Regular cardiac myocyte (primary cell): ENCODE results near the gene LRRC57. TPM values are rescaled to one million over a fixed set of nuclear protein-coding genes. Genes with fewer than 3 reads are reported as not detected.

Source experiments
- total RNA-seq: library from RNA; depleted of rRNA; stranded (reverse); fragments of >200 nt; gene quantifications from 2 replicates; pipeline ENCODE4 v1.2.3, GENCODE V29; 2014

Gene LRRC57
- total RNA-seq: 14.6 and 20.0 TPM in 2 replicates

GRCh38 chr15:42548249-42549031, at the start of gene LRRC57, which contains the start of gene HAUS2:
TSS of gene LRRC57 (minus strand) at chr15:42548793. CDS start at chr15:42548434, 359 bp downstream.
TSS of gene HAUS2 (plus strand) at chr15:42548838. CDS start at chr15:42548873, 35 bp downstream.

GRCh38 chr15:42575188-42576039, 26.8 kb upstream of the LRRC57 start, which contains the start of gene STARD9:
TSS of gene STARD9 (plus strand) at chr15:42575606. CDS start at chr15:42575716, 110 bp downstream.

GRCh38 chr15:42495361-42496212, 53.0 kb downstream of the LRRC57 start, which contains the start of gene SNAP23:
TSS of gene SNAP23 (plus strand) at chr15:42495634. CDS start at chr15:42511847, 16,213 bp downstream.

GRCh38 chr15:42490671-42491538, 57.7 kb downstream of the LRRC57 start, which contains the start of gene ZNF106:
TSS of gene ZNF106 (minus strand) at chr15:42491141. CDS start at chr15:42472289, 18,852 bp downstream.

Other genes starting within 250 kb of the LRRC57 start
- 0.77 and 2.0 TPM in 2 replicates for gene CAPN3, start 189.3 kb downstream of the LRRC57 start, total RNA-seq
- 59.2 and 73.6 TPM in 2 replicates for gene ZNF106, start 57.7 kb downstream of the LRRC57 start, total RNA-seq
- gene SNAP23, start 53.2 kb downstream of the LRRC57 start, total RNA-seq: 110 and 164 TPM in 2 replicates
- gene HAUS2, start within 50 bp of the LRRC57 start, total RNA-seq: 36.4 and 40.6 TPM in 2 replicates
- 1.7 and 3.9 TPM in 2 replicates for gene STARD9, start 26.8 kb upstream of the LRRC57 start, total RNA-seq
- 7.9 and 10.4 TPM in 2 replicates for gene CDAN1, start 188.3 kb upstream of the LRRC57 start, total RNA-seq